GM23338 (cell line): ENCODE data around the gene TRAPPC2B.

Source experiments
- CREB1 ChIP-seq: fragments of 250-450 bp; sonication (Bioruptor Pico); IDR thresholded peaks from 2 replicates; pipeline ENCODE4 v1.5.0; 2020; ENCODE audit warnings: low read depth, mild to moderate bottlenecking, moderate library complexity
- EZH2 ChIP-seq: fragments of 200-600 bp; sonication (generic); IDR thresholded peaks from one replicate; pipeline ENCODE4 v1.8.0; 2017; ENCODE audit warnings: antibody characterized with exemption, mild to moderate bottlenecking, low read depth; ENCODE audit not compliant: unreplicated experiment
- EZH2phosphoT487 ChIP-seq: fragments of 200-600 bp; sonication (generic); IDR thresholded peaks from one replicate; pipeline ENCODE4 v1.8.1; 2018; ENCODE audit warnings: antibody characterized with exemption; ENCODE audit not compliant: unreplicated experiment
- JUNB ChIP-seq: IDR thresholded peaks from one replicate; pipeline ENCODE4 v1.6.1; 2016; ENCODE audit warnings: antibody characterized with exemption; ENCODE audit not compliant: unreplicated experiment
- NANOG ChIP-seq: IDR thresholded peaks from 2 replicates; pipeline ENCODE4 v1.6.1; 2016; ENCODE audit warnings: antibody characterized with exemption, borderline replicate concordance
- POLR2AphosphoS5 ChIP-seq: IDR thresholded peaks from 2 replicates; pipeline ENCODE4 v1.6.1; 2016; ENCODE audit warnings: antibody characterized with exemption, low read depth
- STAT1 ChIP-seq: IDR thresholded peaks from one replicate; pipeline ENCODE4 v1.6.1; 2016; ENCODE audit warnings: antibody characterized with exemption; ENCODE audit not compliant: unreplicated experiment
- ZNF114 ChIP-seq: fragments of 250-450 bp; sonication (Bioruptor Pico); IDR thresholded peaks from 2 replicates; pipeline ENCODE4 v1.5.0; 2020; ENCODE audit warnings: mild to moderate bottlenecking, moderate library complexity
- ZNF331 ChIP-seq: fragments of 250-450 bp; sonication (Bioruptor Pico); IDR thresholded peaks from 2 replicates; pipeline ENCODE4 v1.5.0; 2020; ENCODE audit warnings: low read depth, mild to moderate bottlenecking, moderate library complexity
- TF ChIP-seq, protein P1 (sequence below), 2 experiments: fragments of 200-600 bp in 1 of 2; sonication (generic) in 1 of 2; conservative IDR thresholded peaks; 2 replicates each; pipeline versions ENCODE4 v1.5.1 to v1.6.1; 2016 to 2017; ENCODE audit warnings: antibody characterized with exemption in 2 of 2, low read depth in 2 of 2, mild to moderate bottlenecking in 2 of 2, moderate library complexity in 1 of 2
- TF ChIP-seq, protein P2 (sequence below): IDR thresholded peaks from one replicate; pipeline ENCODE4 v1.6.1; 2018; ENCODE audit warnings: antibody characterized with exemption; ENCODE audit not compliant: unreplicated experiment
- TF ChIP-seq, protein P3 (sequence below): IDR thresholded peaks from 2 replicates; pipeline ENCODE4 v1.6.1; 2016; ENCODE audit warnings: antibody characterized with exemption

DNA sequence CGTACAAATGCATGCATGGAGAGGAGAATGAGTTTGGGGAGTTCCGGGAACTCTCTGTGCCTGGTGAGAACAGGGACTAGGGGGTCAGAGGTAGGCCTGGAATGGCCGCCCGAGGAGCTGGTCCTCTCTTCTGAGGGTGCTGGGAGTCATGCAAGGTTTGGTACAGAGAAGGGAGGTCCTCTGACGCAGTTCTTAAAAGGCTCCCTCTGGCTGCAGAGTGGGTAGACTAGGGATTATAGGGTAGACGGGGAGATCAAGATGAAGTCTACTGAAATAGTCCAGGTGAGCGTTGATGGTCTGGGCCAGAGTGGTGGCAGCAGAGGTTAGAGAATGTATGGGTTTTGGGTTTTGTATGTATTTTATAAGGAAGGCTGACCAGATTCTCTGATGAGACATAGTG lies 11.5 kb upstream of the TRAPPC2B start:
- no peak for TF ChIP-seq POLR2AphosphoS5
- TF ChIP-seq, protein P1, sequence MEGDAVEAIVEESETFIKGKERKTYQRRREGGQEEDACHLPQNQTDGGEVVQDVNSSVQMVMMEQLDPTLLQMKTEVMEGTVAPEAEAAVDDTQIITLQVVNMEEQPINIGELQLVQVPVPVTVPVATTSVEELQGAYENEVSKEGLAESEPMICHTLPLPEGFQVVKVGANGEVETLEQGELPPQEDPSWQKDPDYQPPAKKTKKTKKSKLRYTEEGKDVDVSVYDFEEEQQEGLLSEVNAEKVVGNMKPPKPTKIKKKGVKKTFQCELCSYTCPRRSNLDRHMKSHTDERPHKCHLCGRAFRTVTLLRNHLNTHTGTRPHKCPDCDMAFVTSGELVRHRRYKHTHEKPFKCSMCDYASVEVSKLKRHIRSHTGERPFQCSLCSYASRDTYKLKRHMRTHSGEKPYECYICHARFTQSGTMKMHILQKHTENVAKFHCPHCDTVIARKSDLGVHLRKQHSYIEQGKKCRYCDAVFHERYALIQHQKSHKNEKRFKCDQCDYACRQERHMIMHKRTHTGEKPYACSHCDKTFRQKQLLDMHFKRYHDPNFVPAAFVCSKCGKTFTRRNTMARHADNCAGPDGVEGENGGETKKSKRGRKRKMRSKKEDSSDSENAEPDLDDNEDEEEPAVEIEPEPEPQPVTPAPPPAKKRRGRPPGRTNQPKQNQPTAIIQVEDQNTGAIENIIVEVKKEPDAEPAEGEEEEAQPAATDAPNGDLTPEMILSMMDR (conservative IDR thresholded peaks at IDR 0.05; ENCODE audit: low read depth in 2 of 2): no peak
- TF ChIP-seq EZH2: no peak
- no peak for TF ChIP-seq CREB1 (CRISPR knock-in tag)
- TF ChIP-seq EZH2phosphoT487: no peak
- TF ChIP-seq, protein P2, sequence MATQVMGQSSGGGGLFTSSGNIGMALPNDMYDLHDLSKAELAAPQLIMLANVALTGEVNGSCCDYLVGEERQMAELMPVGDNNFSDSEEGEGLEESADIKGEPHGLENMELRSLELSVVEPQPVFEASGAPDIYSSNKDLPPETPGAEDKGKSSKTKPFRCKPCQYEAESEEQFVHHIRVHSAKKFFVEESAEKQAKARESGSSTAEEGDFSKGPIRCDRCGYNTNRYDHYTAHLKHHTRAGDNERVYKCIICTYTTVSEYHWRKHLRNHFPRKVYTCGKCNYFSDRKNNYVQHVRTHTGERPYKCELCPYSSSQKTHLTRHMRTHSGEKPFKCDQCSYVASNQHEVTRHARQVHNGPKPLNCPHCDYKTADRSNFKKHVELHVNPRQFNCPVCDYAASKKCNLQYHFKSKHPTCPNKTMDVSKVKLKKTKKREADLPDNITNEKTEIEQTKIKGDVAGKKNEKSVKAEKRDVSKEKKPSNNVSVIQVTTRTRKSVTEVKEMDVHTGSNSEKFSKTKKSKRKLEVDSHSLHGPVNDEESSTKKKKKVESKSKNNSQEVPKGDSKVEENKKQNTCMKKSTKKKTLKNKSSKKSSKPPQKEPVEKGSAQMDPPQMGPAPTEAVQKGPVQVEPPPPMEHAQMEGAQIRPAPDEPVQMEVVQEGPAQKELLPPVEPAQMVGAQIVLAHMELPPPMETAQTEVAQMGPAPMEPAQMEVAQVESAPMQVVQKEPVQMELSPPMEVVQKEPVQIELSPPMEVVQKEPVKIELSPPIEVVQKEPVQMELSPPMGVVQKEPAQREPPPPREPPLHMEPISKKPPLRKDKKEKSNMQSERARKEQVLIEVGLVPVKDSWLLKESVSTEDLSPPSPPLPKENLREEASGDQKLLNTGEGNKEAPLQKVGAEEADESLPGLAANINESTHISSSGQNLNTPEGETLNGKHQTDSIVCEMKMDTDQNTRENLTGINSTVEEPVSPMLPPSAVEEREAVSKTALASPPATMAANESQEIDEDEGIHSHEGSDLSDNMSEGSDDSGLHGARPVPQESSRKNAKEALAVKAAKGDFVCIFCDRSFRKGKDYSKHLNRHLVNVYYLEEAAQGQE: no peak
- TF ChIP-seq JUNB: no peak
- TF ChIP-seq STAT1: no peak
- TF ChIP-seq NANOG: no peak
- no peak for TF ChIP-seq ZNF114 (CRISPR knock-in tag)
- TF ChIP-seq ZNF331 (CRISPR knock-in tag): no peak
- TF ChIP-seq, protein P3, sequence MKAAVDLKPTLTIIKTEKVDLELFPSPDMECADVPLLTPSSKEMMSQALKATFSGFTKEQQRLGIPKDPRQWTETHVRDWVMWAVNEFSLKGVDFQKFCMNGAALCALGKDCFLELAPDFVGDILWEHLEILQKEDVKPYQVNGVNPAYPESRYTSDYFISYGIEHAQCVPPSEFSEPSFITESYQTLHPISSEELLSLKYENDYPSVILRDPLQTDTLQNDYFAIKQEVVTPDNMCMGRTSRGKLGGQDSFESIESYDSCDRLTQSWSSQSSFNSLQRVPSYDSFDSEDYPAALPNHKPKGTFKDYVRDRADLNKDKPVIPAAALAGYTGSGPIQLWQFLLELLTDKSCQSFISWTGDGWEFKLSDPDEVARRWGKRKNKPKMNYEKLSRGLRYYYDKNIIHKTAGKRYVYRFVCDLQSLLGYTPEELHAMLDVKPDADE: no peak
